ENCODE measurements around the gene PPP2R5E.

PPP2R5E gene

DNA sequence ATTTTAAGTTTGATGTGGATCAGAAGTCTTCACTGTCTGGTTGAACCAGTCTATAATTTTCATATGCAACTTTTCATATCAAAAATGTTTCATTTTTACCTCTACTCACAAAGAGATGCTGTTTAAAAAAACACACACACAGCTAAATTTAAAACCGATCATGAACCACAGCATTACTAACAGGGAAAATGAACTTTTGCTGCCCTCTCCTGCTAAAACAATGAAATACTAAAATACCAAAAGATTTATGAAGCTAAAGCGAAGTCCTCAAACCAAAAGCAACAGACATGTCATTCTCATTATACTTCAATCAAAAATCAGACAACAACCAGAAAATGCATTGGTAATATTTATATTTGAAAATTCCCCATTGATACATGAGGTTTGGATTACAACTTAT lies 171.6 kb downstream of the PPP2R5E start:
- DNase-seq (ENCODE audit: low read depth) = peak; percentile 7

DNA sequence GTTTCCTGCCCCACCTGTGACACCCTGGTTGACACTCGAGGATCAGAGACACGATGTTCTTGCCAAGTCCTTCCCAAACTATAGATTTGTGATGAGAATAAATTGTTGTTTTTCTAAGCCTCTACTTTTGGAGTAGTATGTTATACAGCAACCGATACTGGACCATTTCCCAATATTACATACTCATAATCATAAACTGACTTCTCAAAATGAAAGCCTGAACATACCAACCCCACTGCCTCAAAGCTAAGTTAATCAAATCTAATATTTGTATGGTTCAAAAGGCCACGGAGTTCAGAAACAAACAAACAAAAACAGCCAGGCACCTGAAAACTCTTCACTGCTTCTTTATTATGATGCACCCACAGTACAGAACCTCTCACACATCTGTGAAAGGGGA lies 172.1 kb downstream of the PPP2R5E start:
- DNase-seq (ENCODE audit: low read depth) = no peak

DNA sequence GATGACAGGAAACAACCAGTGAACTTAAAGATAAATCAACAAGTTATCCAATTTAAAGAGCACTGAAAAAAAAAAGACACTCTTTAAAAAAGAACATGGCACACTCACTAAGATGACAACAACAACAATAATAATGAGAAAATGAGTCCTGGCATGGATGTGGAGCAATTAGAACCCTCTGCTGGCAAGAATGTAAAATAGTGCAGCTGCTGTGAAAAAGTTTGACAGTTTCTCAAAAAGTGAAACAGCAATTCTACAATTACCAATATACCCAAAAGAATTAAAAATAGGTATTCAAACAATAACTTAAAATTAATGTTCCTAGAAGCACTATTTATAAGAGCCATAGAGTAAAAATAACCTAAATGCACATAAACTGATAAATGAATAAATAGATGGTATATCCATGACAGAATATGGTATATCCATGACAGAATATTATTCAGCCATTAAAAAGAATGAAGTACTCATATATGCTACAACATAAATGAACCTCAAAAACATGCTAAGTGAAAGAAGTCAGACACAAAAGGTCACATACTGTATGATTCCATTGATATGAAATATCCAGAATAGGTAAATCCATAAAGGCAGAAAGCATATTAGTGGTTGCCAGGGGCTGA lies 175.3 kb downstream of the PPP2R5E start:
- DNase-seq (ENCODE audit: low read depth) = no peak

DNA sequence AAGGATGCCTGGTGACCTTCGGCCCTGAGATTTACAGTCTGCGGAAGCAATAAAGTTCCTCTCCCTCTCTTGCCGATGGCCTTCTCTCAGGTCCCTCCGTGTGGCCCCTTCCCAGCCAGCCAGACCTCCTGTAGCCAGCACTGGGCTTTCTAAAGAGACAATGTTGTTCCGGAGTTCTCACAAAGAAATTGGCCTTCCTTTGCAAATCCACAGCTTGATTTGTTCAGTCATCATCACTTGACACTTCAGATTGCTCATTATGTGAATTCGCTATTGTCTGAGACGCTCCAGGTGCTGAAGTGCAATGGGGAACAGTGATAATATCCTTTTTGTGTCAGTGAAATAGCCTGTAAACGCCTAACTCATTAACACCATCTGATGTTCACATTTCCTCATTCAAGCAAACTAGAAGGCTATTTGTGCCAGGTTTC lies 180.8 kb downstream of the PPP2R5E start:
- no peak for DNase-seq (ENCODE audit: low read depth)

DNA sequence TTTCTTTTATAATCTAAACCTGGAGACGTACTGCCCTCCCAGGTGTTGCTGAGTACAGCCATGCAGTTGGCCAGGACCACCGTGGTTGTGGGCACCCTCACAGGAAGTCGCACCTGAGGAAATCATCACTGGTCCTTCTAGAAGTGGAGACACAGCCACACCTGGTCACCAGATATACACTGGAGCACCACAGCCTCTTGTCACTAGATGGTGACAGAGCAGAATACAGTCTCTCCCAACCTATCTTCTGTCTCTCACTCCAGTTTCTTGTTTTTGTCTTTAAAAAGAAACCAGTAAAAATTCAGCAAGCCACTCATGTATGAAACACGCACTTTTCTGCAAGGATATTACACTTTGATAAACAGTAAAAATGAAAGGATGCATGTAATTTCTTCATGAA lies 181.4 kb downstream of the PPP2R5E start:
- DNase-seq (ENCODE audit: low read depth) = no peak

DNA sequence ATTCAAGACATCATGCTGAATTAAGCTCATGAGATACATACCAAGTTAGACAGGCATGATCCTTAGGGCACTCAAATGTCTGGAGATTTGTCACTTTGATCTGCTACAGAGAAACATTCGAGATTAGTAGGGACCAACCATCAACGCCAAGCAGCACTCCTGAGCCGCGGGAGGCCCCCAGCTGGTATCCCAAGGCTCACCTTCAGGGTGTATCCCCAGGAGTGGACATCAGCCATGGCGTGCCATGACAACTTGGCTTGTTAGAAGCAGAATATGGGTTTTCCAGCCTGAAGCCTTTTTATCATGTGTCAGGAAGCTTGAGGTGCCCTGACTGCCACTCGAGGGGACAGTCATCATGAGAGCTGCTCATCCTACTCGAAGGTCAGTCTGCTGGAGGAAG lies 185.3 kb downstream of the PPP2R5E start:
- no peak for DNase-seq (ENCODE audit: low read depth)

DNA sequence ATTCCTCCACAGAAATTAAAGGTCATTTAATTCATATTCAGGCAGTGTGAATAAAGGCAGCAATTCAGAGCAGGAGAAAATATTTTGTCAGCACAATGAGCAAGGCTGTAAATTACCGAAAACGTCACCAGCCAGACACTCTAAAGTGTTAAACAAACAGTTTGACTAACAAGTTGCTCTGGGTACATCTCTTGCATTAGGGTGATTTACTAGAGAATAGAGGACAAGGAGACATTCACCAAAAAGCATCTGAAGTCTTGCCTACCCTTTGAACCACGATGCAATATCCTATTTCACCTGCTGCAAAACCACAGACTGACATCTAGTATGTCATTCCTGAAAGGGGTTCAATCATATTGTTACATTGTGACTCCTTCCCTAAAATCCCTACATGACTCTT lies 197.4 kb downstream of the PPP2R5E start:
- no peak for DNase-seq (ENCODE audit: low read depth)

DNA sequence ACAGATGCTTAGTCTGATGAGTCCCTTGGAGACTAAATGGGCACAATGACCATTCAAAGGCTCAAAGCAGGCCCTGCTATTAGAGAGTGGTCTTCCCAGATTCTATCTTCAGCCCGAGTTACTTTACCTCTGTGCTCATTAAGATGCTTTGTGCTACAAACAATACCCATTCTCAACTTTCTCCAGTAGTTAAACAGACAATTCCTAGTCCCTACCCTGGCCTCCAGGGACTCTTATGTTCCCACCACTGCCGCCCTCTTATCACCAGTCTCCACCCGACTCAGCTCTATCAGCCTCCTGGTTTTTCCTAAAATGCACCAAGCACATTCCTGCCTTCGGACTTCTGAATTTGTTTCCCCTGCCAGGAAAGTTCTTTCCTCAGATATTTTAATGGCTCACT lies 198.8 kb downstream of the PPP2R5E start:
- no peak for DNase-seq (ENCODE audit: low read depth)

DNA sequence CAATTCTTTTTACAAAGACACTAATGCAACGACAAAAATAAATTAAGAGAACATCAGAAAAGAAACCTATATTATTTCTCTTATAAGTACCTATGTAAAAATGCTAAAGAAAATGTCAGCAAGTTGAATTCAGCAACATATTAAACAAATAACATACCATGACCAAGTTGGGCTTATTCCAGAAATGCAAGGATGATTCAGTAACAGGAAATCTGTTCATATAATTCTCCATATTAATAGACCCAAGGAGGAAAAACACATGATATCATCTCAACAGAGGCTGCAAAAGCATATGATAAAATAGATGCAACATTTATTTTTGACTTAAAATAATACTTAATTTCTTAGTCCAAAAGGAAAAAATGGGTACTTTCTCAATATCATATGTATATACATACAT lies 199.3 kb downstream of the PPP2R5E start:
- DNase-seq (ENCODE audit: low read depth) = no peak

DNA sequence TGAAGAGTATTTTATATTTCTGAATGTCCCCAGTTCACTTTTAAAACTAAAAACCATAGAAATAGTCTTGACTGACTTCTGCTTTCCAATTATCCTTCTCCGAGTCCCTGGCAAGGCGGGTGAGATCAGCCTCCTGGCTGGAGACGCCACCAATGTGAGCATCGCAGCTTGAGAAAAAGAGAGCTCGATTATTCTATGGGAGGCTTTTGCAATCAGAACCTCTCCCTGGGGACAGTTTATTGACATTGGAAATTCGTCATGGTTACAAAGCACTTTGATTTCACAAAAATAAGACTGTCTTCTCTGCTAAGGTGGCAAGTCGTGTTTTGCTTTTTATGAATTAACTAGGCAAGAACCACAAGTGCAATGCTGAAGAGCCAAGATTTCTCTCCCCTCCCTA lies 200.8 kb downstream of the PPP2R5E start:
- peak; percentile 22 for DNase-seq (ENCODE audit: low read depth)

DNA sequence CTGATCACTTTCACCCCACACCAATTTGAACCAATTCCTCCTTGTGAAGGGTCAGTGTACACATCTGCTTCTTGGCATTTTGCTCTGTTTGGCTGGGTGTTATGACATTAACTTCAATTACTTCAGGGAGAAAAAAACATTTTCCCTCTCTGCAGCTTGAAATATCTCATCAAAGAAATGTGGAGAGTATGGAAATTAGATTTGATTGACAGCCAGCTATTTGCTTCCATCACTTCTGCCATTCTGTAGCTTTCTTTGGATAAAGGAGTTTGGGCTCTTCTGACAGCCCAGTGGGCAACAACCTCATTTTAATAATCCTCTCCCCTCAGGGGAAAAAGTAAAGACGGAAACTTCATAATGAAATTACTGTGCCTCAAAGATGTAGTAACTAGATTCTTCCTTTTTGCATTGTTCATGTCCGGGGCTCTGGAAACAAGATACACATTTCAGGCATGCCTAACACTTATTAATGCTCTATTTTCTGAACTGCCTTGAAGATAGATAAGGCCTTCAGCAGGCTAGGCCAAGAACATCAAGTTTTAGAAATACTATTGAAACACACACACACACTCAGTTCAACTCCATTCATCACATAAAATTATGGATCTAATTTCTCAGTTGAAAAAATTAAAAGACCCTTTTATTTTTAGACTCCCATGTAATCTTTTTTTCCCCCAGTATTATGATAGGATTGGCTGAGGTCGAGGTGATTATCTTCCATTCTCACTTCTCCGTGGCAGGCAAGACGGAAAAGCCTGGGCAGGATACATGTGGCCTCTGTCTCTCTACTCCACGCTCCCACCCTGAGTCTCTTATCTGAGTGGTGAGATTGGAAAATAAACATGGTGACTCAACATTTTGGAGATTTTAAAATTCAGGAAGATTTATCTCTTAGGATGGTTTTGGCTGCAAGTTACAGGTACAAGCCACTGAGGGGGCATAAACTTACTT lies 214.1 kb downstream of the PPP2R5E start:
- DNase-seq (ENCODE audit: low read depth) = no peak

DNA sequence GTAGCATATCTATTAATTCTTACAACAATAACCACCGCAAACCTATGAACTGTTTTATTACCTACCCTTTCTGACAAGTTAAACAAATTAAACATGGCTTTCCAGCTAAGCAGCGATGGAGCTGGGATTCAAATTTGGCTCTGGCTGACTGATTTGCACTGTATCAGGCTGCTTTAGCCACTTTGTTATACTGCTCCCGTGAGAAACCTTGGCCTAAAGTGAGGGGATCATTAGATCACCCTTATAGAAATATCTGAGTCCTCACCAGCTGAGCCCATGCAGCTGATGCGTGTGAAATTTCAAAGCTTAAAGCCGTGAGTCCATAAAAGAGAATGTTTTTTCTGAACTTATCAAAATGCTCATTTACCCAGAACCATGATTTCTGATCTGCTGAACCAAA lies 216.3 kb downstream of the PPP2R5E start:
- DNase-seq (ENCODE audit: low read depth) = no peak

DNA sequence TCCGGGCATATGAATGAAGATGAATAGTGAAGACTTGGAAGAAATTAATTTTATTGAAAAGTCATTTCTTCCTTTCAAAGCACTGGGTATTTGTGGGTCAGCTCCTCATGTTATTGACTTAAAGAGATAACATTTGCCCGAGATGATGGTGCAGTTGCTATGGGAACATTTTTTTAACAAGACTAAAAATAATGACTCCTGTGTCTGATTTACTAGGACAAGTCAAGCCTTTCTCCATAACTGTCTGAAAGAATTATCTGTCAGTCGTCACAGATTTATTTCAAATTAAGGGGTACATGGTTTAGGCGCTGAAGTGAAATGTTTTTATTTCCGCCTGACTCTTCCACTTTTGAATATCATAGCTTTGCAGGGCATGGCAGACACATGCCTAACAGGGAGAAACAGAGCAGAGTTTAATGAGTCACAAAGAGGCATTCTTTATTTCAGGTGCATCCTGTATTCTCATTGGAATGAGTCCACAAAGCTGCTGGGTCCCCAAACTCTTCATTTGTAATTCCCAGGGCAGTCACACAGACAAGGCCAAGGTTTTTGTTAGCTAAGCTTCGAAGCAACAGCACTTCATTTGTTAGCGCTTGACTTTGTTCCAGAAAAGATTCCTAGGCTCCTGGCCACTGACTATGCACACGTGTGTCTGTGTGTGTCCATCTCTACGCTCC lies 220.1 kb downstream of the PPP2R5E start:
- no peak for DNase-seq (ENCODE audit: low read depth)

DNA sequence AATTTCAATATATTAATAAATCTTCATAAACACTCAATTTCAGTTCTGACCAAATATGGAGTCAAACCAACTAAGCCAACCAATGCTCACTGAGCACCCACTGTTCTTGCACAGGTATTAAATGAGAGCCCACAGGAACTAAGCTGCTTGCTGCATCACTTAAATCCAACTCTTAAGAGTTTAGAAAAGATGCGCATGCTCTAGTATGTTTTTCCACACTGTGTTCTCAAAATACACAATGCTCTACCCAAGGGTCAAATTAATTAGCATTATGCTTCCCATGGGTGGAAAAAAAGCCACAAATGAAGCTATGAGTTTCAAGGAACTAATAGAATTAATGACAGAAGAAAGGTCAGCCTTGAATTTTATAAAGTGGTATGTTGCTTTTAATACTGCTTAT lies 220.7 kb downstream of the PPP2R5E start:
- DNase-seq (ENCODE audit: low read depth) = no peak
